ENCODE data around the gene OR10H5.
"Not testable (repeated sequence)": the region's sequence is repeated elsewhere in the genome, so short reads cannot be mapped to it uniquely, and the experiment has no call there.

OR10H5 gene

DNA sequence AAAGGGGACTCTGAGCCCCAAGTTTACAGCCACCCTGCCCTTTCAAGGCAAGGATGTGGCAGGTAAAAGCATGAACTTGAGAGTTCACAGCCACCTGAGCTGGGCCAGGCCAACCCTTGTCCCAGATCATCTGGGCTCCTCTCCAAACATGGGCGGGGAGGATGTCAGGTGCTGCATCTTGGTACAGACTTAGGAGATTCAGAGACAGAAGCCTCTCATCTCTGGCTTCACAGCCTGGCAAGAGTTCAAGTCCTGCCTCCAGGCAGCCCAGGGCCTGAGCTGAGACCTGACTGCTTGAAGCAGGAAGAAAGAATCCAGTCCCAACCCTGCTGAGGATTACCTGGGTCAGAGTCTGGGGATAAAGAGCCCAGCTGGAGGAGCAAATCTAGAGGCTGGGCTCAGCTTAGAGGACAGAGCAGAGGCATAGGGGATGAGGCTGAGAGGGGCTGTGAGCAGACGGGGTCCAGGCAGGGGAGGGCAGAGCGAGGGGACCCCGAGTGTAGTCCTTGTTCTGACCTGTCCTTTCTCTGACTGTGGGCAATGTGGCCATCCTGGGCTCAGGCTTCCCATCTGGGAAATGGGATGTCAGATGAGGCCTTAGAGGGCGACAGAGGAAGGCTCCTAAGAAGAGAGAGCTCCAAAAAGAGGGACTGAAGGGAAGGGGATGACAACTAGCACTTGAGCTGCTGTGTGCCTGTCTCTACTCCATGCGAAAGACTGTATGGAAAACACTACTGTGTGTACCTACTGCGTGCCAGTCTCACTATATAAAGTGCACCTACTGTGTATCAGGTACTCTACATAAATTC is 6.6 kb upstream of the OR10H5 start:
- no peak for FAIRE-seq
- TF ChIP-seq POLR2A (IDR thresholded peaks at IDR 0.05; ENCODE audit: low read depth, low read length): no peak
- DNase-seq (ENCODE audit: insufficient read length, low spot score): no peak

DNA sequence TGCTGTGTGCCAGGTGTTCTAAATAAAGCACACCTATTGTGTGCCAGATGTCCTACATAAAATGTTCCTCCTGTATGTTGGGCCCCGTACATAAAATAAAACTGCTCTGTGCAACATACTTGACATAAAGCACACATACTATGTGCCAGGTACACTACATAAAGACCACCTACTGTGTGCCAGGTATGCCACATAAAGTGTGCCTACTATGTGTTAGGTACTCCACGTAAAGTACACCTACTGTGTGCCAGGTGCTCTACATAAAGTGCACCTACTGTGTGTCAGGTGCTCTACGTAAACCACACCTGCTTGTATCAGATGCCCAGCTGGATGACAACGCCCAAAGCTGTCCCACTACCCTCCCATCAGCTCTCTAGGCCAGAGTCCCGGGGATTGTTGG is 5.8 kb upstream of the OR10H5 start:
- no peak for TF ChIP-seq POLR2A (IDR thresholded peaks at IDR 0.05; ENCODE audit: low read depth, low read length)
- DNase-seq (ENCODE audit: insufficient read length, low spot score) (no peak), FAIRE-seq (no peak)

DNA sequence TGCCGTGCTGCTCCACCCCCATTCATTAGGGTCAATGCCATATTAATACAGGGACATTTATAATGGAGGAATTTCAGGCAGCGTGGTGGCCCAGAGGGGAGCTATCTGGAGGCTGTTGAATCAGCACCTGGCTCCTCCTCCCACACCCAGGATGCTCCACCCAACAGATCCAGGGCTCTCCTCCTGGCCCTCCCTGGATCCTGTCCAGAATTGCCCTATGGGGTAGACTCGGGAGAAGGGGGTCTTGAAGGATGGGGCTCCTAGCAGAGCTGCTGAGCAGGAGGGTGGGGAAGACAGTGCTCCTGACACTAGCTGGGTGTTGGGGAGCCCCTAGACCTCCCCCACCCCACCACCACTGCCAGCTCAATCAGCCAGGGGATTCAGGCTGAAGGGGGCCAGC is 5.2 kb upstream of the OR10H5 start:
- FAIRE-seq (no peak), DNase-seq (ENCODE audit: insufficient read length, low spot score) (no peak)
- TF ChIP-seq POLR2A (IDR thresholded peaks at IDR 0.05; ENCODE audit: low read depth, low read length): no peak

DNA sequence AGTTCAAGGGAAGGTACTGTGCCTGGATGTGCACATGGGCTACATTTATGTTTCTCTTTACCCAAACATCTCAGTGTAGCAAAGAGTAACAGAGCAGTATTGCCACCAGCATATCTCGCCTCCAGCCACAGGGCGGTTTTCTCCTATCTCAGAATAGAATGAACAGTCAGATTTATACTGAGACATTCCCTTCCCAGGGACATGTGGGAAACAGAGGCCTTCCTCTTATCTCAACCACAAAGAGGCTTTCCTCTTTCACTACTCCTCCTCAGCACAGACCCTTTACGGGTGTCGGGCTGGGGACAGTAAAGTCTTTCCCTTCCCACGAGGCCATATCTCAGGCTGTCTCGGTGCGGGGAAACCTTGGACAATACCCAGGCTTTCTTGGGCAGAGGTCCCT is 4.6 kb upstream of the OR10H5 start:
- FAIRE-seq: not testable (repeated sequence)

DNA sequence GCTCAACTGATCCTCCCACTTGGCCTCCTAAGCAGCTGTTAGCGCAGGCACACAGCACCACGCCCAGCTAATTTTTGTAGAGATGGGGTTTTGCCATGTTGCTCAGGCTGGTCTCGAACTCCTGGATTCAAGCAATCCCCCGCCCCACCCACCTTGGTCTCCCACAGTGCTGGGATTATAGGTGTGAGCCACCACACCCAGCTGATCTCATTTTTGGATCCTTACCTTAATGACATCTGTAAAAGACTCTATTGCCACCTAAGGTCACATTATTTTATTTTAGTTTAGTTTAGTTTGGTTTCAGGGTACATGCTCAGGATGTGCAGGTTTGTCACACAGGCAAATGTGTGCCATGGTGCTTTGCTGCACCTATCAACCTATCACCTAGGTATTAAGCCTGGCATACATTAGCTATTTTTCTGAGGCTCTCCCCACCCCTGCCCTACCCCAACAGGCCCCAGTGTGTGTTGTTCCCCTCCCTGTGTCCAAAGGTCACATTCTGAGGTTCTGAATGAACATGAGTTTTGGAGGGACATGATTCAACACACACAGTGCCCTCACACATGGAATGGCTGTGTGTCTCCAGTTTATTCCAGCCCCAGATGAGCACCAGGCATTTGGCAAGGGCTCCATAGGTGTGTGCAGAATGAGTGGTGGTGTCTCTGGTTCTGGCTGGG is 1.3 kb downstream of the OR10H5 start:
- no peak for TF ChIP-seq POLR2A (IDR thresholded peaks at IDR 0.05; ENCODE audit: low read depth, low read length)
- FAIRE-seq: no peak
- no peak for DNase-seq (ENCODE audit: insufficient read length, low spot score)

More for the DNA sequence above, 4.6 kb upstream of the OR10H5 start:
- DNase-seq (ENCODE audit: insufficient read length, low spot score): not testable (repeated sequence)

DNA sequence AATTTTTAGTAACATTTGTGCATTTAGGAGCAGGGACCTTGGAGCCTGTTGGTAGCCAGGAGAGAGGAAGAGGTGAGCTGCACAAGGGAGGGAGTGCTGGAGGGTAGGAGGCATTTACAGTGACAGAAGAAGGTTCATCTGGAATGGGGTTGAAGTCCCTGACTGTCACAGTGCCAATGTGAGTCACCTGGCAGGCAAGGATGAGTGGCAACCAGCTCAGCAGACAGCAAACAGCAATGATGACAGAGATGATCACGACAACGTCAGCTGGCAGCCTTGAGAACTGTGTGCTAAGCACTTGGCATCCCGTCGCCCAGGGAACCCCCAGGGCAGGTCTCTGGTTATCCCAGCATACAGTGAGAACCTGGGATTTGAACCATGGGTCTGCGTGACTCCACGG is 2.6 kb downstream of the OR10H5 start:
- FAIRE-seq: no peak
- no peak for TF ChIP-seq POLR2A (IDR thresholded peaks at IDR 0.05; ENCODE audit: low read depth, low read length)
- DNase-seq (ENCODE audit: insufficient read length, low spot score): no peak

DNA sequence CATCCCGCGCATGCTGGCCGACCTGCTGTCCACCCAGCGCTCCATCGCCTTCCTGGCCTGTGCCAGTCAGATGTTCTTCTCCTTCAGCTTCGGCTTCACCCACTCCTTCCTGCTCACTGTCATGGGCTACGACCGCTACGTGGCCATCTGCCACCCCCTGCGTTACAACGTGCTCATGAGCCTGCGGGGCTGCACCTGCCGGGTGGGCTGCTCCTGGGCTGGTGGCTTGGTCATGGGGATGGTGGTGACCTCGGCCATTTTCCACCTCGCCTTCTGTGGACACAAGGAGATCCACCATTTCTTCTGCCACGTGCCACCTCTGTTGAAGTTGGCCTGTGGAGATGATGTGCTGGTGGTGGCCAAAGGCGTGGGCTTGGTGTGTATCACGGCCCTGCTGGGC is 6.8 kb downstream of the OR10H5 start:
- DNase-seq (ENCODE audit: insufficient read length, low spot score); FAIRE-seq: not testable (repeated sequence)

DNA sequence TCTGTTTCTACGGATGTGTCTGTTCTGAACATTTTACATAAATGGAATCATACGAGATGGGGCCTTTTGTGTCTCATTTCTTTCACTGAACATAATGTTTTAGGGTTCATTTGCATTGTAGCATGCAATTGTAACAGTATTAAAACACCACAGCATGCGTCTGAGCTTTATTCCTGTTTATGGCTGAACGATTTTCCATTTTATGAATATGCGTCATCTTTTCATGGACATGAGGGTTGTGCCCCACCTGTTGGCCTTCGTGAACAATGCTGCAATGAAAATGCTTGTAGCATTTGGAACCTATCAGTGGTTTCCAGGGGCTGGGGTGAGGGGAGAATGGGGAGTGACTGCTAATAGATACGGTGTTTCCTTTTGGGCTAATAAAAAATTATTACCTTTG is 22.9 kb downstream of the OR10H5 start:
- DNase-seq (ENCODE audit: insufficient read length, low spot score): no peak
- FAIRE-seq: no peak
- no peak for TF ChIP-seq POLR2A (IDR thresholded peaks at IDR 0.05; ENCODE audit: low read depth, low read length)

DNA sequence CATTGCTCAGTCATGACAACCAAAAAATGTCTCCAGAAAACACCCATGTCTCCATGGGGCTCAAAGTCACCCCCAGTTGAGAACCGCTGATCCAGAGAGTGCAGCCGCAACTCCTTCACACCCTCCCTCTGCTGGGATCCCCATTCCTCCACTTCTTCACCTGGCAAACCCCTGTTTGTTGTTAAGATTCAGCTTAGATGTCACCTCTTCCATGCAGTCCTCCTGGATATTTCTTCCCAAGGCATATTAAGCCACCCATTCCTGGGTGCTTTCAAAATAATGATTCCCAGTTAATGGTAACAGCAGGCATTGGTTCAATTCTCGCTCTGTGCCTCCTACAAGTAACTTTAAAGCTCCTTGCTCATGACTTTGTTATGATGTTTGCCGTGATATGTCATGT is 24.0 kb downstream of the OR10H5 start:
- no peak for TF ChIP-seq POLR2A (IDR thresholded peaks at IDR 0.05; ENCODE audit: low read depth, low read length)
- FAIRE-seq: no peak
- DNase-seq (ENCODE audit: insufficient read length, low spot score): no peak

DNA sequence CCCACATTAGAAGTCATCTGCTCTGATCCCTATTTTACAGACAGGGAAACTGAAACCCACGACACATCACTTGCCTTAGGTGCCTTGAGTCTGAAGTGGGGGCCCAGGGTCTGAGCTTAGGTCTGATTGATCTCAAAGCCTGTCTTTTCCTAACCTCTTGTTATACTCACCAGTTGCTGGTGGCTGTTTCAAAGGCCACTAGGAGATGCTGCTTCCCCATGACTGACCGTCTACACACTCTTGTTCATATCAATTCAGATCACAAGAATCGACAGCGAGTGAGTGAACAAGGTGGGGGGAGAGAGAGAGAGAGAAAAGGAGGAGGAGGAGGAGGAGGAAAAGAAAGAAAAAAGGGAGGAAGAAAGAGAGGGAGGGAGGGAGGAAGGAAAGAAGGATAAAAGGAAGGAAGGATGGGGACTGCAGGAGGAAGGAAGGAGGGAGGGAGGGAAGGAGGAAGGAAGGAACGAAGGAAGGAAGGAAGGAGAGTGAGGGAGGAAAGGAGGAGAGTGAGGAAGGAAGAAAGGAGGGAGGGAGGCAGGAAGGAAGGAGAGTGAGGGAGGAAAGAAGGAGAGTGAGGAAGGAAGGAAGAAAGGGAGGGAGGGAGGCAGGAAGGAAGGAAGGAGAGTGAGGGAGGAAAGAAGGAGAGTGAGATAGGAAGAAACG is 24.7 kb downstream of the OR10H5 start:
- FAIRE-seq (no peak), DNase-seq (ENCODE audit: insufficient read length, low spot score) (no peak)
- no peak for TF ChIP-seq POLR2A (IDR thresholded peaks at IDR 0.05; ENCODE audit: low read depth, low read length)

DNA sequence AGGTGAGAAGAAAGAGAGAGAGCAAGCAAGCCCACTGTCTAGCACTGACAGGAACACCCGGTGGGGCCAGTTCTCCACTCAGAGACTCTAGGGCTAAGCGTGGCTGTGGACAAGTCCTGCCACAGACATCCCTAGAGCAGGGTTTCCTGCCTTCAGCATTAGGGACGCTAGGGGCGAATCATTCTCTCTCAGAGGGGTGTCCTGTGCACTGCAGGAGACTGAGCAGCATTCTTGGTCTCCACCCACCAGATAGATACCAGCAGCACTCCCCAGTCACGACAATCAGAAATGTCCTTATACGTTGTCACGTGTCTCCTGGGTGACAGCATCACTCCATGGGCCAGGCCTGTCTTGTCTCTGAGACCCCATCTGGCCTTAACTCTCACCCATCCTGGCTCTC is 26.5 kb downstream of the OR10H5 start:
- FAIRE-seq (no peak), DNase-seq (ENCODE audit: insufficient read length, low spot score) (no peak)
- no peak for TF ChIP-seq POLR2A (IDR thresholded peaks at IDR 0.05; ENCODE audit: low read depth, low read length)

DNA sequence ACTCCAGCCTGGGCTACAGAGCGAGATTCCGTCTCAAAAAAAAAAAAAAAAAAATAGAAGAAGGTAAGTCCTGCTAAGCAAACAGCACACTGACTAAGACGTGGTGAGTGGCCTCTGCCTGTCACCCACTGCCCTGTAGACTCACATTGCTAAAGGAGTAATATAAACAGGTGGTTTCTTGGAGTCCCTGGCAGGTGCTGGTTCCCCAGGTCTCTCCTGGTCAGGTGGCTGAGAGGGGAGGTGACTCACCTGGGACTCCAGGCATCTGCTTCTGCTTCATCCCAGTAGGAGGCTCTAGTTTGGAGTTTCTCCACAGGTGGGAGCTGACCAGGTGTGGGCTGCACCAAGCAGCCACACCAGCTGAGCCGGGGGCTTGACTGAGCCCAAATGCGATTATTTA is 27.8 kb downstream of the OR10H5 start, which contains the start of gene OR10H1:
Gene OR10H1 (minus strand): TSS at position 359 of the 400 bp plus-strand sequence. CDS start 7,627 bp downstream, outside the sequence.
- no peak for TF ChIP-seq POLR2A (IDR thresholded peaks at IDR 0.05; ENCODE audit: low read depth, low read length)
- FAIRE-seq (no peak), DNase-seq (ENCODE audit: insufficient read length, low spot score) (no peak)

DNA sequence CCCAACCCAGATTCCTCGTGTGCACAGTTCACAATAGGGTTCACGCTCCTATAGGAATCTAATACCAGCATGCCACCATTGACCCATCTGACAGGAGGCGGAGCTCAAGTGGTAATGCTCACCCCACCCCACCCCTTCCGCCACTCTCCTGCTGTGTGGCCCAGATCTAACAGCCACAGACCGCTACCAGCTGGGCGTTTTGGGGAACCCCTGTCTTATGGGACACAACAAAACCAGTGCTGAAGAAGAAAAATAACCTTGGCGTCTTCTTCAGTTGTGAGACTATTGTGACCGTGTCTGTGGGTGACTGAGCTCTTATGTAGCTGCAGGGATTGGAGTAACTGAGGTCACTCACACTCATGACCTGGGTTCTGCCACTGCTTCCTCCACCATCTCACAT is 33.2 kb downstream of the OR10H5 start:
- FAIRE-seq (no peak), DNase-seq (ENCODE audit: insufficient read length, low spot score) (no peak)
- TF ChIP-seq POLR2A (IDR thresholded peaks at IDR 0.05; ENCODE audit: low read depth, low read length): no peak

DNA sequence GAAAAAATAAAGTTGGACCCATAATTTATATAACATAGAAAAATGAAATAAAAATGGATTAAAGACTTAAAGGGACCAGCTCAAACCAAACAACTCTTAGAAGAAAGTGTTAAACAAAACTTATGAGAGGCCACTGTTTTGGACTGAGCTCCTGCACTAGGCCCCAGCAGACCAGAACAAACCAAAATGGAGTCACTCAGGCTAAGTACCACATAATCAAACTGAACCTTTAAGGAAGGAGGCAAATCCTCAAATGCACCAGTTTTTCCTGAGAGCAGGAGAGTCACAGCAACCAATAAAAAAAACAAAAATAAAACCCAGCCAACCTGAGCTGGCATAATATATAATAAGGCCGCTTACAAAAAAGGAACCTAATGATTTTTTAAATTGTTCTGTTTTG is 38.3 kb downstream of the OR10H5 start:
- DNase-seq (ENCODE audit: insufficient read length, low spot score): no peak
- no peak for TF ChIP-seq POLR2A (IDR thresholded peaks at IDR 0.05; ENCODE audit: low read depth, low read length)
- no peak for FAIRE-seq

Data from H54 (cell line).